Activated CD4-positive, alpha-beta memory T cell treated with anti-CD3 and anti-CD28 coated beads for 36 hours (primary cell): Measurements from ENCODE around the gene QPCTL. TPM values are rescaled to one million over a fixed set of nuclear protein-coding genes. Genes with fewer than 3 reads are reported as not detected.

ENCODE experiments used
- CTCF ChIA-PET: fragments of 350-600 bp; sonication (Branson Sonifier 250); formaldehyde crosslinking; loops from one replicate; lab custom pipeline; 2021; ENCODE audit warnings: antibody characterized with exemption, inconsistent platforms; lab: Charles Lee
- POLR2A ChIA-PET: fragments of 350-600 bp; sonication (Branson Sonifier 250); formaldehyde crosslinking; loops from one replicate; lab custom pipeline; 2021; ENCODE audit warnings: antibody characterized with exemption; lab: Charles Lee
- DNase-seq: peaks from one replicate; pipeline ENCODE4 v3.0.0-alpha.2; 2020
- H3K27ac Mint-ChIP-seq: one replicate; pipeline ENCODE4 v1.8.0; 2021; ENCODE audit warnings: mixed read lengths
- H3K27me3 Mint-ChIP-seq: one replicate; pipeline ENCODE4 v1.8.0; 2021; ENCODE audit warnings: mixed read lengths
- H3K36me3 Mint-ChIP-seq: one replicate; pipeline ENCODE4 v1.8.0; 2021; ENCODE audit warnings: mixed read lengths
- H3K4me1 Mint-ChIP-seq: one replicate; pipeline ENCODE4 v1.8.0; 2021; ENCODE audit warnings: low read depth, mixed read lengths
- H3K4me3 Mint-ChIP-seq: one replicate; pipeline ENCODE4 v1.8.0; 2021; ENCODE audit warnings: mild to moderate bottlenecking, mixed read lengths
- H3K9me3 Mint-ChIP-seq: one replicate; pipeline ENCODE4 v1.8.0; 2021; ENCODE audit warnings: mixed read lengths
- intact Hi-C: fragments of 100-400 bp; cut with micrococcal nuclease; formaldehyde crosslinking; loops from one replicate; pipeline ENCODE4 v1.15.1; 2023
- total RNA-seq, 2 experiments: library from RNA; stranded (reverse); gene quantifications; one replicate each; pipeline ENCODE4 v1.2.3, GENCODE V29; 2021

QPCTL gene
- 10 to 100 TPM; 13.8 to 16.8 TPM for total RNA-seq

- DNase-seq, result peak; percentile 99
- ChIA-PET CTCF (interaction anchor here (0.6 to 7.3 kb wide), 38 partner anchors 8 to 1098 kb away, joined by 3 to 77 read pairs (median 5); partner anchors contain the start of genes DACT3, EML2, FBXO46 and OPA3), POLR2A (interaction anchor here (0.6 to 4.1 kb wide), 17 partner anchors 11 to 1245 kb away, joined by 3 to 31 read pairs (median 4); partner anchors contain the start of genes FBXO46 and SIX5)
- Mint-ChIP-seq H3K4me1 (peaks cover 21% of the 10 kb centered on the region), H3K4me3 (peak within 1 kb of the TSS; percentile 97), H3K36me3 (peaks cover 38% of the 10 kb centered on the region), H3K27ac (peak within 1 kb of the TSS; percentile 94), H3K9me3 (no peaks in the 10 kb centered on the region), H3K27me3 (no peaks in the 10 kb centered on the region)
- intact Hi-C loops, result loop anchor here (1.0 to 5.0 kb wide), 10 partner anchors 11 to 514 kb away; partner anchors contain the start of genes BLOC1S3, FBXO46, GIPR and OPA3
These were observed at the start of gene QPCTL for GRCh38 chr19:45692187-45693105. QPCTL (plus strand) TSS chr19:45692666; CDS start chr19:45692704, 38 bp downstream.

GRCh38 chr19:45643024-45643926 lies 49.2 kb upstream of the QPCTL start:
- H3K4me3 Mint-ChIP-seq, result peak overlapping the region; percentile 71
- peak; percentile 97 for DNase-seq
- intact Hi-C loops, result loop anchor here (1.0 to 2.0 kb wide), 2 partner anchors 24 to 218 kb away; no protein-coding TSS in a partner anchor
- H3K4me1 Mint-ChIP-seq, result peaks cover 52% of the 10 kb centered on the region
- no peaks in the 10 kb centered on the region for H3K9me3 Mint-ChIP-seq
- H3K36me3 Mint-ChIP-seq, result peaks cover 14% of the 10 kb centered on the region
- ChIA-PET POLR2A (interaction anchor here (0.6 to 3.5 kb wide), 12 partner anchors 12 to 204 kb away, joined by 3 to 54 read pairs (median 6); partner anchors contain the start of genes GIPR, QPCTL and SNRPD2), CTCF (interaction anchor here (0.7 to 4.8 kb wide), 23 partner anchors 8 to 203 kb away, joined by 3 to 58 read pairs (median 5); partner anchors contain the start of genes FOSB, GIPR, QPCTL and SNRPD2)
- H3K27ac Mint-ChIP-seq, result peak overlapping the region; percentile 97
- no peaks in the 10 kb centered on the region for H3K27me3 Mint-ChIP-seq

GRCh38 chr19:45643927-45644771 lies 48.3 kb upstream of the QPCTL start:
- peaks cover 7% of the 10 kb centered on the region for H3K36me3 Mint-ChIP-seq
- H3K9me3 Mint-ChIP-seq, result no peaks in the 10 kb centered on the region
- peak overlapping the region; percentile 71 for H3K4me3 Mint-ChIP-seq
- POLR2A ChIA-PET, result interaction anchor here (1.0 to 3.5 kb wide), 4 partner anchors 29 to 138 kb away, joined by 3 to 54 read pairs (median 4); no protein-coding TSS in a partner anchor
- no peak for DNase-seq
- peak overlapping the region; percentile 97 for H3K27ac Mint-ChIP-seq
- H3K4me1 Mint-ChIP-seq, result peaks cover 46% of the 10 kb centered on the region
- CTCF ChIA-PET, result interaction anchor here (0.7 to 4.8 kb wide), 12 partner anchors 12 to 166 kb away, joined by 3 to 58 read pairs (median 4); no protein-coding TSS in a partner anchor
- intact Hi-C loops, result loop anchor here (1.0 to 2.0 kb wide), 2 partner anchors 23 to 219 kb away; no protein-coding TSS in a partner anchor
- no peaks in the 10 kb centered on the region for H3K27me3 Mint-ChIP-seq

- H3K4me3 Mint-ChIP-seq, result peak overlapping the region; percentile 81
- intact Hi-C loops, result loop anchor here (1.0 kb wide), 1 partner anchor 32 kb away; no protein-coding TSS in a partner anchor
- peaks cover 7% of the 10 kb centered on the region for H3K36me3 Mint-ChIP-seq
- H3K4me1 Mint-ChIP-seq, result peaks cover 43% of the 10 kb centered on the region
- ChIA-PET CTCF (interaction anchor here (0.6 to 4.8 kb wide), 9 partner anchors 11 to 206 kb away, joined by 3 to 27 read pairs (median 5); partner anchors contain the start of gene QPCTL), POLR2A (interaction anchor here (0.7 to 1.4 kb wide), 6 partner anchors 24 to 176 kb away, joined by 3 to 5 read pairs (median 4); partner anchors contain the start of gene QPCTL)
- no peak for DNase-seq
- H3K27ac Mint-ChIP-seq, result no peak overlapping the region
- H3K27me3 Mint-ChIP-seq, result no peaks in the 10 kb centered on the region
- H3K9me3 Mint-ChIP-seq, result no peaks in the 10 kb centered on the region
These were observed 47.3 kb upstream of the QPCTL start for GRCh38 chr19:45645068-45645630.

GRCh38 chr19:45645631-45646344 lies 46.7 kb upstream of the QPCTL start:
- CTCF ChIA-PET, result interaction anchor here (0.6 to 4.8 kb wide), 9 partner anchors 11 to 206 kb away, joined by 3 to 27 read pairs (median 5); partner anchors contain the start of gene QPCTL
- intact Hi-C loops, result loop anchor here (1.0 kb wide), 1 partner anchor 32 kb away; no protein-coding TSS in a partner anchor
- no peaks in the 10 kb centered on the region for H3K27me3 Mint-ChIP-seq
- DNase-seq, result peak; percentile 92
- H3K9me3 Mint-ChIP-seq, result no peaks in the 10 kb centered on the region
- POLR2A ChIA-PET, result interaction anchor here (0.6 to 1.4 kb wide), 9 partner anchors 23 to 1536 kb away, joined by 3 to 5 read pairs (median 4); partner anchors contain the start of gene QPCTL
- peaks cover 40% of the 10 kb centered on the region for H3K4me1 Mint-ChIP-seq
- peak overlapping the region; percentile 74 for H3K27ac Mint-ChIP-seq
- H3K4me3 Mint-ChIP-seq, result peak overlapping the region; percentile 81
- H3K36me3 Mint-ChIP-seq, result peaks cover 5% of the 10 kb centered on the region

- peak overlapping the region; percentile 81 for H3K4me3 Mint-ChIP-seq
- intact Hi-C loops, result no loop called here
These were observed 46.1 kb upstream of the QPCTL start for GRCh38 chr19:45646345-45646698.

GRCh38 chr19:45650722-45651121 lies 41.7 kb upstream of the QPCTL start:
- Mint-ChIP-seq H3K36me3 (no peaks in the 10 kb centered on the region), H3K27me3 (no peaks in the 10 kb centered on the region), H3K4me1 (peaks cover 8% of the 10 kb centered on the region), H3K27ac (no peak overlapping the region), H3K9me3 (no peaks in the 10 kb centered on the region), H3K4me3 (no peak overlapping the region)
- ChIA-PET POLR2A (interaction anchor here (0.6 kb wide), 1 partner anchor 128 kb away, joined by 3 read pairs; no protein-coding TSS in a partner anchor), CTCF (interaction anchor here (0.7 to 1.6 kb wide), 4 partner anchors 8 to 42 kb away, joined by 3 to 5 read pairs (median 3); partner anchors contain the start of gene QPCTL)
- DNase-seq, result no peak
- intact Hi-C loops, result no loop called here

More at GRCh38 chr19:45646345-45646698, 46.1 kb upstream of the QPCTL start:
- Mint-ChIP-seq H3K27me3 (no peaks in the 10 kb centered on the region), H3K4me1 (peaks cover 35% of the 10 kb centered on the region), H3K27ac (peak overlapping the region; percentile 74), H3K9me3 (no peaks in the 10 kb centered on the region), H3K36me3 (peaks cover under 1% of the 10 kb centered on the region)
- CTCF ChIA-PET, result interaction anchor here (1.0 to 4.8 kb wide), 6 partner anchors 17 to 207 kb away, joined by 3 to 27 read pairs (median 9); no protein-coding TSS in a partner anchor
- POLR2A ChIA-PET, result interaction anchor here (0.6 to 1.4 kb wide), 6 partner anchors 23 to 1536 kb away, joined by 3 to 5 read pairs (median 4); no protein-coding TSS in a partner anchor
- DNase-seq, result no peak

- no peak overlapping the region for H3K4me3 Mint-ChIP-seq
- DNase-seq, result no peak
- no peak overlapping the region for H3K27ac Mint-ChIP-seq
- ChIA-PET POLR2A (no interaction called here), CTCF (no interaction called here)
- intact Hi-C loops, result no loop called here
- no peaks in the 10 kb centered on the region for H3K4me1 Mint-ChIP-seq
- no peaks in the 10 kb centered on the region for H3K9me3 Mint-ChIP-seq
- H3K27me3 Mint-ChIP-seq, result no peaks in the 10 kb centered on the region
- no peaks in the 10 kb centered on the region for H3K36me3 Mint-ChIP-seq
These were observed 38.8 kb upstream of the QPCTL start for GRCh38 chr19:45653634-45654033.

- H3K27ac Mint-ChIP-seq, result no peak overlapping the region
- no peaks in the 10 kb centered on the region for H3K4me1 Mint-ChIP-seq
- POLR2A ChIA-PET, result no interaction called here
- H3K4me3 Mint-ChIP-seq, result no peak overlapping the region
- H3K36me3 Mint-ChIP-seq, result no peaks in the 10 kb centered on the region
- no peak for DNase-seq
- CTCF ChIA-PET, result no interaction called here
- H3K27me3 Mint-ChIP-seq, result peaks cover 3% of the 10 kb centered on the region
- intact Hi-C loops, result no loop called here
- no peaks in the 10 kb centered on the region for H3K9me3 Mint-ChIP-seq
These were observed 37.4 kb upstream of the QPCTL start for GRCh38 chr19:45655073-45655472.
